CMK (cell line): Measurements from ENCODE around the gene TRPT1.

Experiments
- DNase-seq: peaks from one replicate; pipeline ENCODE4 v3.0.0-alpha.2; 2010; ENCODE audit warnings: low read depth

Gene TRPT1

GRCh38 chr11:64230171-64230984 is 4.4 kb upstream of the TRPT1 start, which contains the start of gene DNAJC4:
TSS of gene DNAJC4 (plus strand) at chr11:64230548. CDS start at chr11:64230855, 307 bp downstream.
- no peak for DNase-seq

DNA sequence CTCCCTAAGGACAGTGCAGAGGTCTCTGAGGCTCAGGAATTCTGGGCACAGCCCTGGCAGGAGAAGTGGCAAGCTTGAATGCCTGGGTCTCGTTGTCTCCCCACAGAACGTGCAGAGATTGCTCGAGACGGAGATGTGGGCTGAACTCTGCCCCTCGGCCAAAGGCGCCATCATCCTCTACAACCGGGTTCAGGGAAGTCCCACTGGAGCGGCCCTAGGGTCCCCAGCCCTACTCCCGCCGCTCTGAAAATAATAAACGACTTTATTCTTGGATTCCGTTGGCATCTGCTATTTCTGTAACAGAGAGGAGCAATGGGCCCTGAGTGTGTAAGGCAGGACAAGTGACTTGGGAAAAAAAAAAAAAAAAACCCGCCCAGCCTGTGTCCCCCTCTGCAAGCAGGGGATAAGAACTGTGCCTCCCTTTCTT is 3.8 kb upstream of the TRPT1 start:
- no peak for DNase-seq

DNA sequence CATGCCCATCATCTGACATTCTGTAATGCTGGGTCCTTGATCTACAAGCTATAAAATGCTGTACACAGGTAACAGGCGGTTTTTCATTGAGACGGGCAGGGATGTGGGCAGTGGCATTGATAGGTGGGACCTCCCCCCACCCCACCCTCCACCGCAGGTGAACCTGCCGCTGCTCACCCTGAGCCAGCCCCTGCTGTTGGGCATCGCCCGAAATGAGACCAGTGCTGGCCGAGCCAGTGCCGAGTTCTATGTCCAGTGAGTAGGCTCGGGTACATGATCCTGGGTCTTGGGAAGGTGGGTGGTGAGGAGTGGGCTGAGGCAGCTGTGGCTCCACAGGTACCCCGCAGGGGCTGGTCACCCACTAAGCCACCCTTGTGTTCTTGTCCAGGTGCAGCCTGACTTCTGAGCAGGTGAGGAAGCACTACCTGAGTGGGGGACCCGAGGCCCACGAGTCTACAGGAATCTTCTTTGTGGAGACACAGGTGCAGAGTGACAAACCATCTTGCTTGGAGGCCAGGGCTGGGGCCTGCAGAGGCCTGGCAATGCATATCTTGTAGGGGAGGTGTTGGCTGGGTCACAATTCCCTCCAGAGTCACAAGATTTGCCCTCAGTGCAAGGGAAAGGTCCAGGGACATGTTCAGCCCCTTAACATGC is 3.2 kb upstream of the TRPT1 start:
- no peak for DNase-seq

- no peak for DNase-seq
Observed at GRCh38 chr11:64227405-64227956, 1.5 kb upstream of the TRPT1 start.

DNA sequence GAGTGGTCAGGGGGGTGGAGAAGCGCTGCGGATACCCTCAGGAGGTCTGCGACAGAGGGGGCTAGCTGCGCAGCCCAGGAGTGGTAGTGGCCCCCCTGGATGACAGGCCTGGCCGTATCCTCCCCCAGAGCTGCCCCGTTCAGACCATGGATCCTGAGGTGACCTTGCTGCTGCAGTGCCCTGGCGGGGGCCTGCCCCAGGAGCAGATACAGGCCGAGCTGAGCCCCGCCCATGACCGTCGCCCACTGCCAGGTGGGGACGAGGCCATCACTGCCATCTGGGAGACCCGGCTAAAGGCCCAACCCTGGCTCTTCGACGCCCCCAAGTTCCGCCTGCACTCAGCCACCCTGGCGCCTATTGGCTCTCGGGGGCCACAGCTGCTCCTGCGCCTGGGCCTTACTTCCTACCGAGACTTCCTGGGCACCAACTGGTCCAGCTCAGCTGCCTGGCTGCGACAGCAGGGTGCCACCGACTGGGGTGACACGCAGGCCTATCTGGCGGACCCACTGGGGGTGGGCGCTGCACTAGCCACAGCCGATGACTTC is 593 bp upstream of the TRPT1 start:
- DNase-seq, result no peak

DNA sequence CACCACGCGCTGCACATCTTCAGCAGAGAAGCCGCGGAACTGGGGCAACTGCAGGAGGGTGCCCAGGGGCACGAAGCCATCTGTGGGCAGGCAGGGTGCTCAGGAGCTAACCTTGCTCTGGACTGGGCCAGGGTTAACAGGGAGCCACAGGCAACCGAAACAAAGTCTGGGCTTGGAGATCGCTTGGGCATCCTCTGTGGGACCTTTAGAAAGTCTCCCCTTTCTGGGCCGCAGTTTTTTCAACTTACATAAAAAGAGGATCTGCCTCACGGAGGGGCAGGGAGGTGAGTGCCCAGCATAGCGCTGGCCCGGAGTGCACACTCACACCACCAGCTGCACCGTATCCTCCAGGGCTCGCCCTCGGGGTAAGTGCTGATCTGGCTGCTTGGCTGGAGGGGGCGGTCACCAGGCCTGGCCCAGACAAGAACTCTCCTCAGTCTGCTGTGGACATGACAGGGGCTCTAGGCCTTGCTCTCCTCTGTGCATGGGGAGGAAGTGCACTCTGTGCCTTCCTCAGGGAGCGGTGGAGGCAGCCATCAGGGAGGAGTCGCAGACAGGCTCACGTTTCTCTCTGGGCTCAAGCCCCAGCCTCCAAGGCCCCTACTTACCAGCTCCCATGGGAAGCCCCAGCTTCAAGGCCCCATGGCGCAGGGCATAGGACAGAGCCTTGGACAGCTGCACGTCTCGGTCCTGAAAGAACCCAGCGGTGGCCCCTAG is 937 bp downstream of the TRPT1 start:
- no peak for DNase-seq

GRCh38 chr11:64224151-64224890 is 1.7 kb downstream of the TRPT1 start:
- DNase-seq, result no peak

DNA sequence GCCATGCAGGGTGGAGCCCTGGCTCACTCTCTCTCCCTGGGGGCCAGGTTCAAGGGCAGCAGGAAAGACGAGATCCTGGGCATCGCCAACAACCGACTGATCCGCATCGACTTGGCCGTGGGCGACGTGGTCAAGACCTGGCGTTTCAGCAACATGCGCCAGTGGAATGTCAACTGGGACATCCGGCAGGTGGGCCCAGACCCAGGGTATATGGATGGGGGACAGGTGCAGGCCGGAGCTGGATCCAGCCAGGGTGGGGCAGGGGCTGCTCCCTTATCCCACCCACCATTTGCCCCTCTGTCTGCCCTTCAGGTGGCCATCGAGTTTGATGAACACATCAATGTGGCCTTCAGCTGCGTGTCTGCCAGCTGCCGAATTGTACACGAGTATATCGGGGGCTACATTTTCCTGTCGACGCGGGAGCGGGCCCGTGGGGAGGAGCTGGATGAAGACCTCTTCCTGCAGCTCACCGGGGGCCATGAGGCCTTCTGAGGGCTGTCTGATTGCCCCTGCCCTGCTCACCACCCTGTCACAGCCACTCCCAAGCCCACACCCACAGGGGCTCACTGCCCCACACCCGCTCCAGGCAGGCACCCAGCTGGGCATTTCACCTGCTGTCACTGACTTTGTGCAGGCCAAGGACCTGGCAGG is 2.9 kb downstream of the TRPT1 start:
- DNase-seq, result no peak

DNA sequence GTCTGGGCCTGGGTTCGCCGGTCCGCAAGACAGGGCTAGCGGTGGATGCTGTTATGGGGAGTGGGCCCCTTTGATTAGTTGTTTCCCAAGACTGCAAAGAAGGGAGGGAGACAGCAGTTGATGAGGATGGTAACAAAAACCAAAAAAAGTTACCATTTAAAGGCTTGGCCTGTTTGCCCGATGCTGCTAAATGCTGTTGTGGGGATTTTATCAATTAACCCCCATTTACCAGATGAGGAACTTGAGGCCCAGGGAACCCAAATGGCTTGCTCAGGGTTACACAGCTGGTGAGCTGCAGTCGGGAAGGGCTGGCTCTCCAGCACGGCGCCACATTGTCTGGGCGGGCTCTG is 3.4 kb downstream of the TRPT1 start:
- no peak for DNase-seq

DNA sequence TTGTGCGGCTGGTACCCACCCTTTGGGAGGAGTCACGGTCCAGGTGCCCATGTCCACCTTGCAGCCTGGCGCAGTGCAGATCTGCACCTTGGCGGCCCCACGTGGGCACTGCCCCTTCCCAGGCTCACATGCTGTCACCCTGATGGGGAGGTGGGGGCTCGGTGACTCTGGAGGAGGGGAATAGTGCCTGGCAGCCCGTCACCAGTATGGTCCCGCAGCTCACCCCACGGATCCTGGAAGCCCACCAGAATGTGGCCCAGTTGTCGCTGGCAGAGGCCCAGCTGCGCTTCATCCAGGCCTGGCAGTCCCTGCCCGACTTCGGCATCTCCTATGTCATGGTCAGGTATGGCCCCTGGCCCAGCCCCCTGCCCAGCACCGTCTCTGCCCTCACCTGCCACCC is 5.2 kb downstream of the TRPT1 start:
- no peak for DNase-seq

- no peak for DNase-seq
Observed at GRCh38 chr11:64220271-64220670, 5.7 kb downstream of the TRPT1 start.

DNA sequence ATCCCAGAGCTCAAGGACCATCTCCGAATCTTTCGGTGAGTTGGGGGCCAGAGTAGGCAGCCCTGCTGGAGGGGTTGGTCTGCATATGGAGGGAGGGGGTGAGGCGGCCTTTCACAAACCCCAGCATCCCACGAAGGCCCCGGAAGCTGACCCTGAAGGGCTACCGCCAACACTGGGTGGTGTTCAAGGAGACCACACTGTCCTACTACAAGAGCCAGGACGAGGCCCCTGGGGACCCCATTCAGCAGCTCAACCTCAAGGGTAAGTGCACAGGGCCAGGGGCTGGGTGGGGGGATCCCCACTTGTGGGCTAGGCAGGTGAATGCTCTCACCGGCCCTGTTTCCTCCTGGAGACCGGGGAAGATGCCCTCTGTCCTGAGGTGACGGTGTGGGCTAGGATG is 6.2 kb downstream of the TRPT1 start:
- no peak for DNase-seq

DNA sequence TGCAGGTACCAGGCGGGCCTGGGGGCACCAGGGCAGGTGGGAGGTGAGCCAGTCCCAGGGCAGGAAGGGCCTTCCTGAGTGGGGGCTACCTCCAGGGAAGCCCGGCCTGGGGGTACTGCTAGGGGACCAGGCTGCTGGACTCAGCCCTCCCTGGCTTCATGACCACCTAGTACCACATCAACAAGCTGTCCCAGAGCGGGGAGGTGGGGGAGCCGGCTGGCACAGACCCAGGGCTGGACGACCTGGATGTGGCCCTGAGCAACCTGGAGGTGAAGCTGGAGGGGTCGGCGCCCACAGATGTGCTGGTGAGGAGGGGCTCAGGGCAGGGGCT is 6.7 kb downstream of the TRPT1 start:
- DNase-seq, result no peak

GRCh38 chr11:64218628-64219353 is 7.2 kb downstream of the TRPT1 start:
- no peak for DNase-seq

- DNase-seq, result no peak
Observed at GRCh38 chr11:64216879-64217278, 9.1 kb downstream of the TRPT1 start.

DNA sequence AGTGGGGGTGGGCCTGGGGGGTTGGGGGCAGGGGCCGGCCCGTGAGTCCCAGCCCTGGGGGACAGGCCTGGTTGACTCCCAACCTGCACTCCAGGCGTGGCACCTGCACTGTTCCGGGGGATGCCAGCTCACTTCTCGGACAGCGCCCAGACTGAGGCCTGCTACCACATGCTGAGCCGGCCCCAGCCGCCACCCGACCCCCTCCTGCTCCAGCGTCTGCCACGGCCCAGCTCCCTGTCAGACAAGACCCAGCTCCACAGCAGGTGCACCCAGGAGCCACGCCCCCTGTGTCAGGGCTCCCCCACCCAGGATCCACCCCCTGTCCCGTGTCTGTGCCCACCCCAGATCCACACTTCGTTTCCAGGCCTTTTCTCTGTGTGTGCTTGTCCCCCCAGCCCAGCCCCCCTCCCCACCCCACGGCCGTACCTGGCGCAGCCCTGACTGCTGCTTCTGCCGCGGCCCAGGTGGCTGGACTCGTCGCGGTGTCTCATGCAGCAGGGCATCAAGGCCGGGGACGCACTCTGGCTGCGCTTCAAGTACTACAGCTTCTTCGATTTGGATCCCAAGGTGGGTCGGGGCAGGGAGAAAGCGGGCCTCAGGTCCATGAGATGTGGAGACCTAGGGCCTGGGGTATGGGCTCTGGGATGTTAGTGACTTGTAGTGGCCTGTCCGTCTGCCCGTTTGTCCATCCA is 14.7 kb downstream of the TRPT1 start:
- no peak for DNase-seq

GRCh38 chr11:64210301-64211020 is 15.5 kb downstream of the TRPT1 start:
- no peak for DNase-seq

GRCh38 chr11:64209563-64209843 is 16.5 kb downstream of the TRPT1 start:
- no peak for DNase-seq

DNA sequence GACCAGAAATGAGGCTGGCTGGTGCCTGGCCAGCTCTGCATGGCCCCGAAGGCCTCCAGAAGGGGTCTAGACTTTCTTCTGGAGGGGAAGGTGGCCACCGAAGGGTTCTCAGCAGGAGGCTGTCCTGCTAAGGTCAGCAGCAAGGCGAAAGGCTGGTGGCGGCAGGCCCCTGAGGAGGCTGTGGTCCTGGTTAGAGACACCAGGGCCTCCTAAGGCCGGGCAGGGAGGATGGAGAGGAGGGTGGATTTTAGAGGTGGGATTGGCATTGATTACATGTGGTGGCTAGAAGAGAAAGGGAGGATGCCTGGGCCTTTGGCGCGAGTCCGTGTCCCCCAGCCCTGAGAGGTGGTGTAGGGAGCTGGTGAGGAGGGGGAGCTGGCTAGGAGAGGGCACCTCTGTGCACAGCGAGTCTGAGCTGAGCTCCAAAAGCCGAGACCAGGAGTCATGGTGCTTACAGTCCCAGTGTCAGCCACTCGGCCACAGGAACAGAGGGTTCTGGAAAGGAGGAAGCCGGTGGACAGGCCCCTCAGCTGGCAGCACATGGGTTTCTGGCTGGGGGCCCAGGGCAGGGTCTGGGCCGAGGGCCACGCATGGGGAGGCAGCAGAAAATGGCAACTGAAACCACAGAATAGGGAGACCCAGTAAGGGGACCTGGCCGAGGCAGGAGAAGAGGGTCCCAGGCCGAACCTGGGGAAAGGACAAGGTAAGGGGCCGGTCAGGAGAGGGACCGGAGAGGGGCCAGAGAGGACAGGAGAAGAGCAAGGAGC is 17.0 kb downstream of the TRPT1 start:
- DNase-seq, result no peak
